ENCODE measurements around the gene IDI2. TPM values are rescaled to one million over a fixed set of nuclear protein-coding genes. Genes with fewer than 3 reads are reported as not detected.

Gene IDI2
- total and polyA plus RNA-seq, 2 of the 13 experiments (the other 11 are each of a cell fraction or from before 2014, with no cell fraction given): not detected

- no peak for TF ChIP-seq ZNF597 (CRISPR knock-in tag; IDR thresholded peaks at IDR 0.05)
- no peak for TF ChIP-seq NFYB (CRISPR knock-in tag; IDR thresholded peaks at IDR 0.05)
- TF ChIP-seq JARID2 (CRISPR knock-in tag; IDR thresholded peaks at IDR 0.05; ENCODE audit: insufficient replicate concordance): no peak
- no peak for TF ChIP-seq ZNF280D (CRISPR knock-in tag; IDR thresholded peaks at IDR 0.05)
- TF ChIP-seq PRMT3 (CRISPR knock-in tag; IDR thresholded peaks at IDR 0.05; ENCODE audit: borderline replicate concordance, low read depth): no peak
- no peak for TF ChIP-seq ARID3A (IDR thresholded peaks at IDR 0.05; ENCODE audit: low read depth, low read length)
- TF ChIP-seq NFRKB (IDR thresholded peaks at IDR 0.05): no peak
- no peak for TF ChIP-seq RNF2 (conservative IDR thresholded peaks at IDR 0.05; ENCODE audit: low read depth)
- no peak for TF ChIP-seq ZNF788 (CRISPR knock-in tag; IDR thresholded peaks at IDR 0.05; ENCODE audit: borderline replicate concordance)
- TF ChIP-seq SAFB2 (CRISPR knock-in tag; IDR thresholded peaks at IDR 0.05; ENCODE audit: borderline replicate concordance, low read depth): no peak
- no peak for TF ChIP-seq MAFK (conservative IDR thresholded peaks at IDR 0.05 in 1 of 2, IDR thresholded peaks at IDR 0.05 in 1 of 2; ENCODE audit: low read length in 2 of 2)
- TF ChIP-seq BCLAF1 (IDR thresholded peaks at IDR 0.05): no peak
- TF ChIP-seq ARID2 (CRISPR knock-in tag; IDR thresholded peaks at IDR 0.05; ENCODE audit: borderline replicate concordance): no peak
- TF ChIP-seq ZNF619 (CRISPR knock-in tag; IDR thresholded peaks at IDR 0.05): no peak
- TF ChIP-seq MAF1 (CRISPR knock-in tag; IDR thresholded peaks at IDR 0.05; ENCODE audit: borderline replicate concordance): no peak
- no peak for TF ChIP-seq ZNF800 (CRISPR knock-in tag; IDR thresholded peaks at IDR 0.05)
- TF ChIP-seq GRHL1 (CRISPR knock-in tag; conservative IDR thresholded peaks at IDR 0.05): no peak
Observed at GRCh38 chr10:1050554-1050953, 24.9 kb upstream of the IDI2 start (continued).
